ENCODE results near the gene TP73.
"Not testable (repeated sequence)": the region's sequence is repeated elsewhere in the genome, so short reads cannot be mapped to it uniquely, and the experiment has no call there.

Gene TP73

DNA sequence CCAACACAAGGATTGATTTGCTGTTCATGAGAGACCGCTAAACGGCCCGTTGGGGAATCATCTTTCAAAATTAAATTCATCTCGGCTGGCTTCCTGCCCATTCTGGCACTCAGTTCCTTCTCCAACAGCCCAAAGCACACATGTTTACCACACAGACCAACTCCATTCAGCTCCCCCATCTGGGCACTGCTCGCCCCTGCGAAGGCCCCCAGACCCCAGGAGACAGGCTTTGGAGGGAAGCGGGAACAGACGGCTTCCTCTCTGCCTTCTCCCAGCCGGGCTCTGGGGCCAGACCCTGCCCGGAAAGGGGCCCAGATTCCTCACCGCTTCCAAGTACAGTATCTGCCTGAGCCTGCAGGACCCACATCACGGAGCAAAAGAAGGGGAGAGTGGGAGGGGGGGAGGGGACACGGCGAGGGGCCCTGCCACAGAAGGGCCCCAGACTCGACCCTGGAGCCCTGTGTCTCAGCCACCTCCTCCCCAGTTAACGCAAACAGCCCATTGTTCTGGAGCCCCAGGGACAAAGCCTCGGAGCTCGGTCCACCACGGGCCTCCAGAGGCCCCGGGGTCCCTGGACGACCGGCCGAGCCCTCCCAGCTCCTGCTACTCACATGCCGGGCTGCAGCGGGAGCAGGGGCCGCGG is 41.7 kb upstream of the TP73 start:
- no peak for TF ChIP-seq JUND (IDR thresholded peaks at IDR 0.05; ENCODE audit: low read depth)
- DNase-seq (ENCODE audit: low read depth in 1 of 2, low spot score in 1 of 2) = no peak
- in situ Hi-C loops (cut with HindIII; ENCODE audit: low pct_unique_long_range_greater_than_20kb, low sequenced_read_pairs) = no loop called here

DNA sequence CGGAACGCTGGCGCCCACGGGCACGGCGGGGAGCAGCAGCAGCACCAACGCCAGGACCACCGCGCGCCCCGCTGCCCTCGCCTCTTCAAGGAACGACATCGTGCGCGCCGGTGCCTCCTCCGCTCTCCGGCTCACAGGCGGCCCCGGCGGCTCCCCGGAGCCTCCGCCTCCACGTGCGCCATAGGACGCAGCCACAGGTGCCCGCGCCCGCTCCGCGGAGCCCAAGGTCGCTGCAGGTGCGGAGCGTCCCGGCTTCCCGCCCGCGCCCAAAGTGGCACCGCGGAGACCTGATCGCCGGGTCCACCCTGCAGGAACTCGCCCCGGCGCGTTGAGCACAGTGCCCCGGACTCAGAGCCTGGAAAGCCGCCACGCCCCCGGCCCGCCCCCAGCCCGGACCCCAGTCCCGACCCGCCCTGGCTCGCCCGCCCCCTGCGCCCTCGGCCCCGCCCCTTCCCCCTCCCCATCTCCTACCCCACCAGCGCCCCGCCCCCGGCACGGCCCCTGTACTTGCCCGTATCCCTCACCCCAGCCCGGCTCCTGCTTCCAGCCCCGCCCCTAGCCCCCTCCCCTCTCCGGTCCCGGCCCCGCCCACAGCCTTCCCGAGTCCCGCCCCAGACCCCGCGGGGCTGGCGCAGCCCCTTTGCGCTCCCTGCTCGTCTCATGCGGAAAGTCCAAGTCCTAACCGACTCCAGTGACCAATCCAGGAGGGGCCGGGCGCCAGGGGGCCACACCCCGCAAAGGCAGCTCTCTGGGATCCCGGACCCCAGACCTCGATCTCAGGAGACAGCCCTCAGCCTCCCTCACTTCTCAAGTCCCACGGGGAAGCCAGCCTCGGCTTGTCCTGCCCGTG is 40.9 kb upstream of the TP73 start, which contains the start of gene MEGF6:
MEGF6 (minus strand) TSS at position 339 of the 850 bp plus-strand sequence; CDS start at position 99, 240 bp downstream.
- no peak for TF ChIP-seq JUND (IDR thresholded peaks at IDR 0.05; ENCODE audit: low read depth)
- in situ Hi-C loops (cut with HindIII; ENCODE audit: low pct_unique_long_range_greater_than_20kb, low sequenced_read_pairs) = no loop called here
- peak; percentile 69 for DNase-seq (ENCODE audit: low read depth in 1 of 2, low spot score in 1 of 2)

DNA sequence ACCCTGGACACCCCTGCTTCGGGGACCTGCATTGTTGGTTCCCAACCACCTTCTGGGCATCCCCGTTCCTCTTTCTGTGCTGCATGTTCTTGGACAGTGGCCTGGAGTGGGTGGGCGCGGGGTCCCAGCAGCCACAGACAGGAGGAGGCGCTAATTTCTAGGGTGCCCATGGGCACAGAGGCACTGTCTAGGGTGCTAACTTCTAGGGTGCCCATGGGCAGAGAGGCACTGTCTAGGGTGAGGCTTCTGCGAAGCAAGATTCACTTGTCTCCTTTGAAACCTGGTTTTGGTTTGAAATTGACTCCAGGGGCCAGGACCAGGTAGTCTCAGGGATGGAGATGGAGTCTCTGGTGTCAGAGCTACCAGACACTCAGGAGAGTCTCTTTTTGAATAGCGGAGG is 40.2 kb upstream of the TP73 start:
- TF ChIP-seq JUND (IDR thresholded peaks at IDR 0.05; ENCODE audit: low read depth) = no peak
- DNase-seq (ENCODE audit: low read depth in 1 of 2, low spot score in 1 of 2) = no peak
- in situ Hi-C loops (cut with HindIII; ENCODE audit: low pct_unique_long_range_greater_than_20kb, low sequenced_read_pairs) = no loop called here

DNA sequence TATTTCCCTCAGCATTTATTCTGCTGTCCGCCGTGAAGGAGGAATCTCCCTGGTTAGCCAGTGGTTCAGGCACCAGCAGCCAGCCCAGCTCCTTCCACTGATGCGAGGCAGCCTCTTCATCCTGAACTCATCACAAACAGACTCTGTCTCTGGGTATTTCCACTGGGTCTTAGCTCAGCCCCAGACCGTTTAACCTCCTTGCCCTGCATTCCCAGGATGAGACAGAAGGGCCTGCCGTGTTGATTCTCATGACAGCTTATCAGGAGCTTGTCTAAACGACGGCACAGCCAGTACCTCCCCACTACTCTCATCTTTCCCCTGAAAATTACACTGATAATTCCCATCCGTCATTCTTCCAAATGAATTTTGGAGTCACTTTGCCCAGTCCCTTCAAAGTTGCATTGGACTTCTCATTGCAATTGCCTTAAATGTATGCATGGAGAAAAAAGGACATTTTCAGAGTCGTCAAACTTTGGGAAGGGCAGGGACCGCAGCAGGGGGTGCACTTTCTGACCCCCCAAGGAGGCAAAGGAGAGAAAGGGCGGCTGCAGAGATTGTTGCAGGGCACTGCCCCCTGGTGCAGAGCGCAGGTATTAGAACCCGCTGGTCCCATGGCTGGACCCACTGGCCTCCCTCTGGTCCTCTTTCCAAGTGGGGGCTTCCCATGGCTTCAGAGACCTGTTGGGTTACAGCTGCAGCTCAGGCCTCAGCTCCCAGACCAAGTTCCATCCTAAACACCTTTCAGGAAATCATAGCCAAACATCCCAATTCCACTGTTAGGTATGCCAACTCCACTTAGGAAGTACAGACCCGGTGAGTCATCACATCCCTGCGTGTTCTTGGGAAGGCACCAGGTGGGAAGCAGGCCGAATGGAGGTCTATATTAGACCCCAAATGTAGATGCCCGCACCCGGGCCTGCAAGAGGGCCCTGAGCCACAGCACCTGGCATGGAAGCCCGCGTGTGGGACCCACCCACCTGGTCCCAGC is 37.3 kb upstream of the TP73 start:
- TF ChIP-seq JUND (IDR thresholded peaks at IDR 0.05; ENCODE audit: low read depth) = no peak
- DNase-seq (ENCODE audit: low read depth in 1 of 2, low spot score in 1 of 2) = no peak
- in situ Hi-C loops (cut with HindIII; ENCODE audit: low pct_unique_long_range_greater_than_20kb, low sequenced_read_pairs) = no loop called here

DNA sequence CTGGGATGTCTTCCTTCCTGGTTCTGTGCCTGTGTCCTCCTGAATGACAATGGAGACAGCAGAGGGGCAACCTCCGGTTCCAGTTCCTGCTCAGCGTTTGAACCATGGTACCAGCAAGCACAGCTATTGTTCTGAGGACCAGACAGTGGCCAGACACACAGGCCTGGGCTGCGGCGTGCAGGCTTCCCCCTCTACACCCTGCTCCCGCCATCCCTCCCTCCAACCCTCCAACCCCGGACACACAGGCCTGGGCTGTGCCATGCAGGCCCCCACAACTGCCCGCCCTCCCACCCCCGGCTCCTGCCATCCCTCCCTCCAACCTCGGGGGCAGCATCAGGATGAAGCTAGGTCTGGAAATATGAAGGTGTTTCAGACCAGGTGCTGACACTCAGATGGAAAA is 35.5 kb upstream of the TP73 start:
- TF ChIP-seq JUND (IDR thresholded peaks at IDR 0.05; ENCODE audit: low read depth) = no peak
- in situ Hi-C loops (cut with HindIII; ENCODE audit: low pct_unique_long_range_greater_than_20kb, low sequenced_read_pairs) = no loop called here
- DNase-seq (ENCODE audit: low read depth in 1 of 2, low spot score in 1 of 2) = no peak

DNA sequence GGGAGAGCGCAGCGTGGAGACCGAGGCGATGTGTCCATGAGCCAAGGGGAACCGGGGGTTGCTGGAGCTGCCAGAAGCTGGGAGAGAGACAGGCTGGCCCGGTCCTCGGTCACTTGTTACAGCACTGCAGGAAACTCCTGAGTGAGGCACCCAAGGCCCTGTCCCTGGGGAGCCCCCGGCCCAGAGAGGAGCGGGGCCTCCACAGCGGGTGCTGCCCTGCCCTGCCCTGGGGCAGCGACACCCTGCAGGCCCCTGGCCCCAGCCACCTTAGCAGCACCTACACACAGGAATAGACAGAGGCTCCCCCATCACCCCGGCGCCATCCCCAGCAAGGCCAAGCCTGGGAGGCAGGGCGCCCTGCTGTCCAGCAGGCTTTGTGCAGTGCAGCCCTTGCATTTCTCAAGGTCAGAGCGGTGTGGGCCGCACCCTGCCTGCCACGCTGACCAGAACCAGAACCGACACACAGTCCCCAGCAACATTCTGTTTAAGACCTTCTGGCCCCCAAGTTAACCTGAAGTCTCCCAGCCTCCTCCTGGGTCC is 34.4 kb upstream of the TP73 start:
- in situ Hi-C loops (cut with HindIII; ENCODE audit: low pct_unique_long_range_greater_than_20kb, low sequenced_read_pairs) = no loop called here
- TF ChIP-seq JUND (IDR thresholded peaks at IDR 0.05; ENCODE audit: low read depth) = no peak

DNA sequence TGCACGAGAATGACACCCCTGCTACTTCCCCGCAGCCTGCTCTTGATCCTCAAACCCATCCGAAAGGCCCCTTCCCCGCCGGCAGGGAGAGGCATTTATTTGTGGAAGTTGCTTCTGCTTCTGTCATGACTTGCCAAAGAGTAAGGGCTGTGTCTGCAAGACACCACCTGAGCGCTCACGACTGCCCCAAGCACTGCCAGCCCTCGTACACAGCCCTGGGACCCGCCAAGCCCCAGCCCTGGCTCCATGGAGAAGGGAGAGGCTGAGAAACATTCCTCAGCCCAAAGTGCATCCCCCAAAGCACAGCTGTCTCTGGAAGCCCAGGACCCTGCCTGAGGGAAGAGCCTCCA is 33.8 kb upstream of the TP73 start:
- DNase-seq (ENCODE audit: low read depth in 1 of 2, low spot score in 1 of 2) = no peak
- no peak for TF ChIP-seq JUND (IDR thresholded peaks at IDR 0.05; ENCODE audit: low read depth)
- in situ Hi-C loops (cut with HindIII; ENCODE audit: low pct_unique_long_range_greater_than_20kb, low sequenced_read_pairs) = no loop called here

More for the DNA sequence above, 34.4 kb upstream of the TP73 start:
- DNase-seq (ENCODE audit: low read depth in 1 of 2, low spot score in 1 of 2) = no peak

DNA sequence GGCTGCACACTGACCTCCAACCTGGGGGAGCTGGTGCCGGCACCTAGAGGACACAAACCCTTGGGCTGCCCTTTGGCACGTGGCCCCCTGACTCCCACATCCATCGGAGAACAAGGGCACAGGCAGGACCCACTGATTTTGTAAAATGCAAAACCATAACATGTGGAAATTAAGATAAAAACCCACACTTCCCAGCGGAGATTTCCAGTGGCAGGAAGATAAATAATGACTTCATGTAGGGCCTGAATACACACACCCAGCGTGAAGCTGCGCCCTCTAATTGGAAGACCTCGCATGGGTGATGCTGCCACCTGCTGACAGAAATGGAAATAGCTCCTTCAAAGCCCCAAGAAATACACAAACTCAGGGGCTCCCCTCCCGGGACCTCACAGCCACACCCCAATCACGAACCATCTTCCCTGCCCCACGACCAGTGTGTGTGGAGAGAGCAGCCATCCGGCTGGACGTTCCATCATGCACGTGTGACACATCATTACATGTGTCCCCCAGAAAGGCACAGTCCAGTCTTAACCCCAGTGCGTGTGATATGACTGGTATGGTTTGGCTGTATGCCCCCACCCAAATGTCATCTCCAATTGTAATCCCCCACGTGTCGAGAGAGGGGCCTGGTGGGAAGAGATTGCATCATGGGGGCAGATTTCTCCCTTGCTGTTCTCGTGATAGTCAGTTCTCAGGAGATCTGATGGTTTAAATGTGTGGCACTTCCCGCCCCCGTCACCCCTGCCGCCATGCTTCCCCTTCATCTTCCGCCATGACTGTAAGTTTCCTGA is 33.2 kb upstream of the TP73 start:
- DNase-seq (ENCODE audit: low read depth in 1 of 2, low spot score in 1 of 2) = peak; percentile 54 to 76
- in situ Hi-C loops (cut with HindIII; ENCODE audit: low pct_unique_long_range_greater_than_20kb, low sequenced_read_pairs) = no loop called here
- TF ChIP-seq JUND (IDR thresholded peaks at IDR 0.05; ENCODE audit: low read depth) = no peak

DNA sequence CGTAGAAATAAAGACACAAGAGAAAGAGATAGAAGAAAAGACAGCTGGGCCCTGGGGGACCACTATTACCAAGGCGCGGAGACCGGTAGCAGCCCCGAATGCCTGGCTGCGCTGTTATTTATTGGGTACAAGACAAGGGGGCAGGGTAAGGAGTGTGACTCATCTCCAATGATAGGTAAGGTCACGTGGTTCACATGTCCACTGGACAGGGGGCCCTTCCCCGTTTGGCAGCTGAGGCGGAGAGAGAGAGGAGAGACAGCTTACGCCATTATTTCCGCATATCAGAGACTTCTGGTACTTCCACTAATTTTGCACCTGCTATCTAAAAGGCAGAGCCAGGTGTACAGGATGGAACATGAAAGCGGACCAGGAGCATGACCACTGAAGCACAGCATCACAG is 31.6 kb upstream of the TP73 start:
- in situ Hi-C loops (cut with HindIII; ENCODE audit: low pct_unique_long_range_greater_than_20kb, low sequenced_read_pairs) = no loop called here
- no peak for DNase-seq (ENCODE audit: low read depth in 1 of 2, low spot score in 1 of 2)
- TF ChIP-seq JUND (IDR thresholded peaks at IDR 0.05; ENCODE audit: low read depth) = no peak

DNA sequence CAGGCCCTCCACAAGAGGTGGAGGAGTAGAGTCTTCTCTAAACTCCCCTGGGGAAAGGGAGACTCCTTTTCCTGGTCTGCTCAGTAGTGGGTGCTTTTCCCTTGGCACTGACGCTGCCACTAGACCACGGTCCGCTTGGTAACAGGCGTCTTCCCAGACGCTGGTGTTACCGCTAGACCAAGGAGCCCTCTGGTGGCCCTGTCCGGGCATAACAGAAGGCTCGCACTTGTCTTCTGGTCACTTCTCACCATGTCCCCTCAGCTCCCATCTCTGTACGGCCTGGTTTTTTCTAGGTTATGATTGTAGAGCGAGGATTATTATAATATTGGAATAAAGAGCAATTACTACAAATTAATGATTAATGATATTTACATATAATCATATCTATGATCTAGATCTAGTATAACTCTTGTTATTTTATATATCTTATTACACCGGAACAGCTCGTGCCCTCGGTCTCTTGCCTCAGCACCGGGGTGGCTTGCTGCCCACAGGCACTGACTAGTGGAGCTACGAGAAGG is 31.1 kb upstream of the TP73 start:
- in situ Hi-C loops (cut with HindIII; ENCODE audit: low pct_unique_long_range_greater_than_20kb, low sequenced_read_pairs) = not testable (repeated sequence)
- DNase-seq (ENCODE audit: low read depth in 1 of 2, low spot score in 1 of 2) = peak in 1 of 2 experiments; percentile 26

DNA sequence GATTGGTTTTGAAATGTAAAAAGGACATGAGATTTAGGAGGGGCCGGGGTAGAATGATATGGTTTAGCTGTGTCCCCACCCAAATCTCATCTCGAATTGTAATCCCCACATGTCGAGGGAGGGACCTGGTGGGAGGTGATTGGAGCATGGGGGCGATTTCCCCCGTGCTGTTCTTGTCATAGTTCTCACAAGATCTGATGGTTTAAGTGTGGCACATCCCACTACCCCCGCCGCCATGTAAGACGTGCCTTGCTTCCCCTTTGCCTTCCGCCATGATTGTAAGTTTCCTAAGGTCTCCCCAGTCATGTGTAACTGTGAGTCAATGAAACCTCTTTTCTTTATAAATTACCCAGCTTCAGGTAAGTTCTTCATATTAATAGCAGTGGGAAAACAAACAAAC is 30.2 kb upstream of the TP73 start:
- DNase-seq (ENCODE audit: low read depth in 1 of 2, low spot score in 1 of 2); in situ Hi-C loops (cut with HindIII; ENCODE audit: low pct_unique_long_range_greater_than_20kb, low sequenced_read_pairs): not testable (repeated sequence)
